GM19395 (cell line): ENCODE results near the gene TMEM163.

Experiments
- ATAC-seq: cut with Tn5 transposase; IDR thresholded peaks from one replicate; pipeline ENCODE4 v1.9.1; 2021; ENCODE audit warnings: mild to moderate bottlenecking, moderate library complexity; ENCODE audit not compliant: unreplicated experiment

The TMEM163 gene

DNA sequence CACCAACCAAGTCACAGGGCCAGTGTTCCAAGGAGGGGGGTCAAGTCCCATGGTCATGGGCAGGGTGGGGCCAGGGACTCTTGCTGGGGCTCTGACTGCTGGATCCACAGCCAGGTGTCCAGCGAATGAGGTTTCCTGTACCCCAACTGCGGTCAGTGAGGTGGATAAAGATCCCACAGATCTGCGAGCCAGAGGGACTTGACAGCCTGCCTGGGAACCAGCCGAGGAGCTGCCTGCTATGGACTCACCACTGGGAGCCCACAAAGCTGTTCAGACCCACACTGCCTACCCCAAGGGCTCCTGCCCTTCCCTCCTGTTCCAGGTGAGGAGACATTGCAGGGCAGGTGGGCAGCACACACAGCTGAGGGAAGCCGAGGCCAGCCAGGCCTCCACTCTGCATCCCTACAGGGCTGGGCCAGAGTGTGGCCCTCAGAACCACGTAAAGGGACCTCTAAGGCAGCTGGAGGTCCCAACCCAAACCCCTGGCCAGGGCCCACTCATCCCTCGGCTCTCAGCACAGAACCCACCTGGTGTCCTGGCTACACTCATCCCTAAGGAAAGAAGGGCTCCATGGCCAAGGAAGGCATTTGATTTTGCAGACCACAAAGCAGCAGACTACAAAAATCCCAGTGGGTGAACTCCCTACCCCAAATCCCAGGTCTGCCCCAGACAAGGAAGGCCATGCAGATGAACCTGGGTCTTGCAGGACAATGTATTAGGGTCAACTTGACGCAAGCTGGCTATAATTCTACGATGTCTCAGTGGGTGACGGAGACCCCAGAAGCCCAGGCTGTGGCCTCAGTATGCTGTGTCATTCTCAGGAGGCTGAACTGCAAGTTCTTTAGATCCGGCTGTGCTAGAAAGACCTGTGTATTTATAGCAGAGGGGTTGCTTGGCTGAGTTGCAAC lies 255.8 kb downstream of the TMEM163 start:
- no peak for ATAC-seq

DNA sequence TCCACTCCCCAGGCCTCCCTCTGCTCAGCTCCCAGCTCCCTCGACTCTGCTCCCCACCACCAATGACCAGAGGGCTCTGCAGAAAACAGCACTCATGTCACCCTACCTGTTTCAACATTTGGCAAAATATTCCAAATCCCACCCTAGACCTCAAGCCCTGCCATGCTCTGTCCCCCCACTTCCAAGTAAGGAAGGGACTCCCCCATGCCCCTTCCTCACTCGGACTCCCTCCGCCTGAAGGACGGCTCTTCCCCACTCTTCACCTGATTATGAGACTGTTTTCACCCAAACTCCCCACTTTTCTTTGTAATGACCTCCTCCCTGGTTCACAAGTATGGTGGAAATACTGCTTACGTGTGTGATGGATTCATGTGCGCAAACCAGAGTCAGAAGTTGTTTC lies 256.5 kb downstream of the TMEM163 start:
- no peak for ATAC-seq

DNA sequence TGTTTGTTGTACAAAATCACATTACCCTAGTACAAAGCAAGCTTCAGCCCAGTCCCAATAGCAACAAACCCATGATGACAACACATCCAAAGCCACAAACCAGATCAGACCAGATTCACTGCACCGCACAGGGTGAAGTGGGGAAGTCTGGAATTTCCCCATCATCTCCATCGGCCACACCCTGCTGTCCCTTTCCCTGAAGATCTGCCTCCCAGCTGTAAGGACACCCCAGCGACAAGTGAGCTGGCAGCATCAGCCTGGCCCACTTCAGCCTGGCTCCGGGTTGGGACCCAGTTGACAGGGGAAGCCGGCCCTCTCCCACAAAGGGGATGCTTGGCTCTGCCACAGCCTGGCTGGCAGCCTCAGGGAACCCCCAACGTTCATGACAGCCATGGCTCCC lies 257.3 kb downstream of the TMEM163 start:
- ATAC-seq = no peak

DNA sequence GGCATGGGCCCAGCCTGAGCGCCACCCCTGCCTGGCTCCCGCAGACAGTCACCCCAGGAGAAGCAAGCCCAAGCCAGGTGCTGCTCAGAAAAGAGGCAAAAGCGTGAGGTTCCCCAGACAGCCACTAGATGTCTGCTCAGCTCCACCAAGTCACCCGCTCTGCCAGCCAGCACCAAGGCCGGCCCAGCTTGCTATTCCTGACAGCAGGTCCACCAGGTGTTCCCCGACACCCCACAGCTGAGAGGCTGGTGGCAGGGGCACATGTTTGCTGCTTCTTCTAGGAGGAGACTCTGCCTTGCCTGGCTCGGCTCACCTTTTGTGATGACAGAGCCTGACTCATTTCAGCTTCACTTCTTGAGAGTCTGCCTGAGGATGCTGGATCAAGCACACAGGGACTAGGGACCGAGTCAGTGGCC lies 258.2 kb downstream of the TMEM163 start:
- ATAC-seq = peak; percentile 75

DNA sequence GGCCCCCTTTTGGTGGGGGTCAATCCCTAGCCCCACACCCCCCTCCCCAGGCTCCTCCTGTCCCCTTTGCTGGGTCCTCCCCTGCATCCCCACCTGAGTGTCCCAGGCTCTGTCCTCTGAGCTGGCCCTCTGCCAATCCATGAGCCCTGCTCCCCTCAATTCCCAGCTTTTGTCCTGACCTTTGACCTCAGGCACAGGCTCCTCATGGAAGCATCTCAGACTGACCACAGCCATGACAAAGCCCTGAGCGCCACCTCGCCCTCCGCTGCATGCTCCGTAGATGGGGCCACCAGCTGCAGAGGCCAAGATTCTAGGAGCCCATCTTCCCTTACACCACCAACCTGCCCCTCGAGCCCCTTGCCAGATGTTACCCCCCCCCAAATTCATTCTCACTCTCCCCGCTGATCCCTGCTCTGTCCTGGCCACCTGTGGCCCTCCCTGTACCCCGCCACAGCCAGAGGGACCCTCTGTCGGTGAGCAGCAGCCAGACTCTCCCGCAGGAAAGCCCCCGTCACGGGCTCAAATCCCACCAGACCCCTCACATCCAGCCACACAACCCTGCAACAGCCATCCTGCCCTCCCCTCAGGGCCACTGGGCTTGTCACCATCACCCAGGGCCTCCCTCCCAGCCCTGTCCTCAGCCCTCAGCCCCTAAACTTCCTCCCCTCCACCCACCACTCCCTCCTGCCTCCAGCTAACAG lies 258.9 kb downstream of the TMEM163 start:
- no peak for ATAC-seq

DNA sequence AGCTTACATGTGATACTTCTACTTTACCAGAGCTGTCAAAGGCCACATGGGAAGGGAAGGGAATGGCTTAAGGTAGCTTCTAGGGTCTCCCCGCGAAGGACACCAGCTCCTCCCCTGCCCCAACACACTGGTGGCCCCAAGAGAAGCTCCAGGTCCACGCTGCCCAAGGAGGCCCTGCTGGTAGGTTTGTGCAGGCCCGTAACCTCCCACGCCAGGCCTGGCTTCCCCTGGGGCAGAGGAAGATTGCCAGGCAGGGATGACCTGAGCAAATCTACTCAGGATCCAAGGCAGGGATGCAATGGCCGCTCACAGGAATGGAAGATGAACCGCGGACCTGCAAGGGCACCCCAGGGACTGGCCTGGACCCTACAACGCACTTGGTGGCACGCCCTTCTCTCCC lies 259.9 kb downstream of the TMEM163 start:
- no peak for ATAC-seq

DNA sequence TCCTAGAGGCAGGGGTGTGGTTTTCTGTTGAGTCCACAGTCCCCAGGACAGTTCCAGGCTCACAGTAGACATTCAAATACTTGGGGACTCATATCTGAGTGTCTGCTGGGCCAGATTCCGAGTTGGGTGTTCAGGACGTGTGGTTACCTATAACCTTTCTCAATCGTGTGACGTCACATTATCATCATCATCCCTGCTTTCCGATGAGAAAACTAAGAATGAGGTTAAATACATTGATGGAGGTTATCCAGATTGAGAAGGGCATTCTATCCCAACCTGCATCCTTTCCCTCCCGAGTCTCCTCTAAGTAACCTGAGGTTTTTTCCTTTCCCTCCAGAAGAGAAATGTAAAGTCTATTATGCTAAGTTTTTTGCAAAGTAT lies 260.3 kb downstream of the TMEM163 start:
- no peak for ATAC-seq

DNA sequence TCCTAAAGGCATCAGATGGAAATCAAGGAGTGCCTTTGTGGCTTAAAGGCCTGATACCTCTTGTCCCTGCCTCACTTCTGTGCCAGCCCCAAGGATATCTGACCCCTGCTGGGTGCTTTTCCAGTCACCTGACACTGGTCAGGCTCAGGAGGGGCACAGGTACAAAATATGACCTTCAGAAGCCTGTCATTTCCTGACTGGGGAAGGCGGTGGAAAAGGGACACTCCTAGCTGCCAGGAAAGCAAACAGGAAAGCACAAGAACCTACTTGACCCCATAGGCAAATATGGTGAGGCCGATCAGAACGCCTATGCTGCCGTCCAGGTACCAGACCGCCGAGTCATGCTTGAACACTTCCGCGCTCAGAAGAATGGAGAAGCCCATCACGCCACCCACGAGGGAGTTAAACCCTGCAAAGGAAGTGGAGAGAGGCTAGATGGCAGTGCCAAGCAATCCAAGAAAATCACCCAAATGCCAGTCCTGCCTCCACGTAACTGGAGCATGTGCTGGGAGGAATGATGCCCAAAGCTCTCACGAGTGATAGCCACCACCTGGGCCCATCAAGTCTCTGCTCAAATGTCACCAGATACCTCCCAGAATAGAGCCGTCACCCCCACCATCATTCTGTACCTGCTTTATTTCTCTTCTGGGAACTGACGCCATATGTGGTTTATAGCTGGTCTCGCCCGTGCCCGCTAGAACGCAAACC lies 260.9 kb downstream of the TMEM163 start:
- ATAC-seq = no peak

DNA sequence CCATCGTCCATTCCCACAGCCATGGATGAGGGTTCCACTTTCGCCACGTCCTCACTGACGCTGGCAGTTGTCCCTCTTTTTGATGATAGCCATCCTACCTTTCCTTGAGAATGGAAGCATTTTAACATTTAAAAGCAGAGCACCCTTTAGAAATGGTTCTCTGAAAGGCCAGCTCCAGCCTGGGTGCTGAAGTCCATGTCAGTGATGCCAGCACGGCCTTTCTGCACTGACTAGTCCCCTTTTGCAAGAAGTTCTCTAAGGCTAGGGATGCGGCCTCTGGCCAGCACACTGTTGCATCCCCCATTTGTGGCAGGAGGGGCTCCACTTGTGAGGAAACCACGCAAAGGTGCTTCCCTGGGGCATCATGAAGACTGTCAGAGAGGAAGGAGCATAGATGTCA lies 261.4 kb downstream of the TMEM163 start:
- ATAC-seq = no peak

DNA sequence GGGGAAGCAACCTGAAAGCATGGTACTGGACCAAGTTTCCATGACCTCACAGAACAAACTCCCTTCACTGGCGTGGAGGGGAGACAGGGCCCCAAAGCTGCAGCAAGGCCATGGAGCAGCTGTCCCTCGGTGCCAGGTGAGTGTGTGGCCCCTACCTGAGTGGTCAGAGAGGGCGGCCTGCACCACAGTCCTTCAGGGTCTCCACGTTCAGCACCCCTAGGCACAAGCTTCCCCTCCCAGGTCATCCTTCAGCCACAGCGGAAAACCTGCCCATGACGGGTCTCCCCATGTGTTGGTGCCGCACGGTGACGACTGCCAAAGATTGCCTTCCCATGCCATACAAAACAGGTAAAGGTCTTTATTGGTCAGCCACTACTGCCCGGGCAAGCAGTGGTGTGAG lies 263.4 kb downstream of the TMEM163 start:
- no peak for ATAC-seq

DNA sequence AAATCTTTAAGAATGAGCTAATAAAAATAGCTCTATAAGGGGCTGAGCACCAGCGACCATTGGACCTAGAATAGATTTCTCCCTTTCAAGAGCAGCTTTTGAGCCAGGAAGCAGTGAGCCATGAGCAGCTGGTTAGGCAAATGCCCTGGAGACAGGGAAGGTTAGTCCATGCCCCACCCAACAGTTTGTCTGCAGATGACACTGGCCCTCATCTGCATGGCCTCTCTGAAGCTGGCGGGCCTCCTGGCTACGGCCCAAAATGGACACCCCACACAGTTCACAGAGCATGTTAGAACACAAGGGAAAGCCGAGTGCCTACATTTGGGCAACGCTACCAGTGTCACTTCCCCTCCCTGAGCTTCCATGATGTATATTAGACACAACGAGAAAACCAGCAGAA lies 263.9 kb downstream of the TMEM163 start:
- no peak for ATAC-seq

DNA sequence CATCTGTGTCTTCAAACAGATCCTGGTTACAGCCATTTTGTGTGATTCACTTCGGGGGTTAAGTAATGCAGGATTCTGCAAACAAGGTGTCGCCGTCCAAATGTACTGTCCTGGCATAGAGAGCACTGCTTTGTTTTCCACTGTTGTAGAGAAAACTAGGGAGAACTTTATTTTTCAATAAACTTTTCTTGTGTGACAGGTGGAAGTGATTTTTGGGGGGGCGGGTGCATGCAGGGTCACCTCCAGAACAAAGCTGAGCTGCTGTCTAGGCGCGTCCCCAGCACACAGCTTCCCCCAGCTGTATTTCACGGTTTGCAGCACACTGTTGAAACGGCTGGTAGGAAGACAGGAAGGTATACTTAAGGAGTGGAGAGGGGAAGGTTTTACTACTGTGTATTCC lies 264.4 kb downstream of the TMEM163 start:
- ATAC-seq = no peak

DNA sequence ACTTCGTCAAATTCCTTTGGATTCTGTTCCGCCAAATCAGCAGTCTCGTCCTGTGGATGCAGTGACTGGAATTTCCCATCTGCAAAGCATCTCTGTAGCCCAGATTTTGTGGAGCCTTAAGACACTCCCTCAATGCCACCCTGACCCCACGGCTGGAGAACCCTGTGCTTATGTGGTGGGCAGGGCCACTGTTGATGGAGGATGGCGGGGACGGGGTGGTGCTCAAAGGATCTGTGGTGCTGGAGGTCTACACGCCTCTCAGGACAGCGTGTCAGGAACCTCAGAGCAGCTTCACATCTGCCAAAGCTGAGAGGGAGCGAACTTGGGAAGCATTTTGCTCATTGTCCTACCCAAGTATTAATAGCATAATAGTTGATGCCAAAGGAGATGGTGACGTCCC lies 264.8 kb downstream of the TMEM163 start:
- ATAC-seq = no peak

DNA sequence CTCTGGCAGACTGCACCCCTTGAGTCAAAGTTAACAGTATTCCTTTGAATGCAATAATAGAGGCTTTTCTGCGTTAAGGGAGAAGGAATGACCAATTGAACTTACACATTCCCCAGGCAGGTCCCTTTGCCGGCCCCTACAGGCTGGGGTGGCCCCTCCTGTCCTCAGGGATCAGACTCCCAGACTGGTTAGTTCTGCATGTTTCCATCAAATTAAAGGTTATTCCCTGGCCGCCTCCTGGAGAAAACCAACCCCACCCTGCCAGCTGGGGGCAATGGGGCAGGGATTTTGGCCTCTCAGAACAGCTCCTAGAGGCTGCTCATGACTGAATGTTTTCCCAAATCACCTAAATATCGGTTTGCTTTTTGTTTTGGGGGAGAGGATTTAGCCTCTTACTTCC lies 265.3 kb downstream of the TMEM163 start:
- no peak for ATAC-seq

DNA sequence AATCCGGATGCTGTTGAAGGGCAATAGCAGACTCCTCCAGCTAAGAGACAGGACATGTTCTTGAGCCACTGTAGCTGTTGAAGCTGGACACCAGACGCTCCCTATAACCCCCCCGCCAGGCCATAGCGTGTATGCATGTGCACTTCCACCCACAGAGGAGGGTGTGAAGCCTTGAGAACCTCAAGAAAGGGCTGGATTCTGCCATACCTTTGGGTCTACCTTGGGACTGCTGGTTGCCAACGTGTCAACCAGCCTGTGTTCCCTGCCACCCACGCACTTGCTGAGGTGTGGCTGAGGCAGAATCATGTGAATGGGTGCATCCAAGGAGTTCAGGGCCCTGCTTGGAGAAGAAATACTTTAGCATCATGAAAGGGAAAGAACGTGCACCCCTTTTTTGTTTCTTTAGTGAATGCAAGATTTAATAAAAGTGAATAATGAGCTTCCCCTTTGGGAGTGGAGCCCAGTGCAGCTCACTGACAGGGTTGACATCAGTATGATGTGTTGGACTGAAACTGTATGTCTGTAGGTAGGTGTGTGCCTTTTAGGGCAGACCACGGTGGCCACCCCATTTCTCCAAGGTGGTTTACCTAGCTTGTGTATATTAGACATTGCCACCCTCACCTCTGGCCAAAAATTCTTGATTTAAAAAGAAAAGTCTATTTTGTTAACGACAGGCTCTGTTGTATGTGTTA lies 266.6 kb downstream of the TMEM163 start:
- no peak for ATAC-seq

DNA sequence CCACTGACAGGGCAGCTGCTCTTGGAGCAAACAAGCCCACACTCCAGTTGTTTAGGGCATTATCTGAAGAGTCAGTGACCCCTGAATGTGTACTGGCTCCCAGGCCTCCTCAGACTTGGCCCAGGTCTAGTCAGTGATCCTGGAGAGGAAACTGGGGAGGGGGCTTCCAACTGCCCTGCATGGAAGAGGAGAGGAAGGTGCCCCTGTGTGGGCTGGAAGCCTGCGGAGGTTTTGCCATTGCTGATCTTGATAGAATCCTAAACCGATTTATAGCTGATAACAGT lies 267.5 kb downstream of the TMEM163 start:
- no peak for ATAC-seq

DNA sequence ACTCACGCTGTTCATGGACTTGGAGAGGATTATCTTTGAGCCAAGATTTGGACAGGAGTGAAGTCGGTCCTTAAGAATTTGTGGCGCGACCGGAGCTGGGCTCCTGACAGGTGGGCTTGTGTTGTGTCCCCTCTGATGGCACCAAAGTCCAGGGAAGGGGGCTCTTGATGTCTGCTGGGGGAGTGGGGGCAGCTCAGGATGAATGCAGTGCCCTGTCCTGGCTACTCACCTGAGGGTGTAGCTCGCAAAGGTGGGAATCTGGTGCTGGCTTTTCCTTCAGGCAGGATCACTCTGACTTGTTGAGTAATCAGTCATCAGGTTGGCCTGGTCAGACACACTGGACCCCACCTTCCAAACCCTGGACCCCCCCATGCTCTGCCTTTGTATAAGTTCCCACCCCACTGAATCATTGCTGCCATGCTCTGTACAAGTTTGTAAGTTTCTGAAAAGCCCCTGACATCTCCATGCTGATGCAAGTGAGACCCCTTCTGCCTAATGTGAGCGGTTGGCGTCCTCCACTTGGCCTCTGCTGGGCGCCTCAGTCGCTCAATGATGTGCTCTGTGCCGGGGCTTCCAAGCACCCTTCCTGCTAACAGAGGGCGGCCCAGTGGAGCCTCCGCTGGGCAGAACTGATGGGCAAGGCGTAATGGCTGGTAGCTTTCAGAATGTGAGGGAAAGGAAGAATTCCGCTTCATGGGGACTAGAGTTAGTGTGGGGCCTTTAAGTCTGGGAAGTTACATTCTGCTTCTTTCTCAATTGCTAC lies 268.9 kb downstream of the TMEM163 start:
- no peak for ATAC-seq

DNA sequence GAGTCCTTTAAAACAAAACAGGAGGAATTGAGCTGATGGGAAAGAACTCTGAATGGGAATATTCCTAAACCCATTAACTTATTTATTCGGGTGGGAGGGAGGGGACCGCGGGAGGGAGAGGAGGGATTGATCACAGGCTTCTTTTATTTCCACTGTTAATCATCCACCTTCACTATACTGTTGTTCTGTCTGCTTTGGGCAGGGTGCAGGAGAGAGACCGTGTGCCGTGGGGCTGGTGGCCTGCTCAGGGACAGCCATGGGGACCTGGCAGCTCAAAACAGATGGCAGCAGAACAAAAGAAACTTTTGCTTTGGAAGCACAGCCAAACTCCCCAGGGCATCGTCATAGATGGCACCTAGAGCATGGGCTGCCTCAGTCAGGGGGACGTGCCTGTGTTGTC lies 269.6 kb downstream of the TMEM163 start:
- no peak for ATAC-seq

DNA sequence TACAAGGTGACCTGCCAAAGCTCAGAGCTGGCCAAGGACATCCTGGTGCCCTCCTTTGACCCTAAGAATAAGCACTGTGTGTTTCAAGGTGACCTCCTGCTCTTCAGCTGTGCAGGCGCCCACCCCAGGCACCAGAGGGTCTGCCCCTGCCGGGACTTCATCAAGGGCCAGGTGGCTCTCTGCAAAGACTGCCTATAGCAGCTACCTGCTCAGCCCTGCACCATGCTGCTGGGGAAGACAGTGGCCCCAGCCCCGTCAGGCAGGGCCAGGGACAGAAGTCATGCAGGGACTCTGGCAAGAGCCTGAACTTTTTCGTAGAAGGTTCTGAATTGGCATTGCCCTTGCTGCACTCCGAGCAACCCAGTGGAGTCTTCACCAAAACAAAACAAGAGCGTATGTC lies 270.1 kb downstream of the TMEM163 start:
- no peak for ATAC-seq

DNA sequence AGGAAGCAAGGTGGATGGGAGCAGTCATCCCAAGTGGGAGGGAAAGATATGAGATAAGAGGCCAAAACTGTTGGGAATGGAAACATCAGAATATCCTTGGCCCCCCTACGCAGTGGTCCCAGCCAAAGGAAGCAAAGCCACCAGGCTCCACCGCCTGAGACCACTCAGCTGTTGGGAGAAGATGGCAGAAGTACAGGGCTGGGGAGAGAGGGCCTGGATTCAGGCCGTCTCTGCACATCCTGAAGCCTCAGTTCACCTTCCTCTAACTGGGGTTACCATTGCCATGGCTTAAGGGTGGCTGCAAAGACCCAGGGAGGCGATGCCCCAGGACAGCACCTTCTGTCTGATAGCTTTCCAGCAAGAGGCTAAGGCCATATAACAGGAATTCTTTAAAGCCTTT lies 271.1 kb downstream of the TMEM163 start:
- no peak for ATAC-seq
